HG03460 (cell line): ENCODE data around the gene ECI1.
"Not testable (repeated sequence)": the region's sequence is repeated elsewhere in the genome, so short reads cannot be mapped to it uniquely, and the experiment has no call there.

ENCODE experiments used
- ATAC-seq: cut with Tn5 transposase; IDR thresholded peaks from one replicate; pipeline ENCODE4 v1.9.1; 2021; ENCODE audit not compliant: unreplicated experiment

ECI1 gene

GRCh38 chr16:2256531-2257140 is 5.2 kb upstream of the ECI1 start:
- ATAC-seq: no peak

- no peak for ATAC-seq
These were observed 1.9 kb upstream of the ECI1 start for GRCh38 chr16:2253293-2253692.

- ATAC-seq: no peak
These were observed 1.4 kb upstream of the ECI1 start for GRCh38 chr16:2252806-2253148.

- no peak for ATAC-seq
These were observed 613 bp downstream of the ECI1 start for GRCh38 chr16:2250652-2251295.

- no peak for ATAC-seq
These were observed 5.0 kb downstream of the ECI1 start for GRCh38 chr16:2246301-2246885.

- ATAC-seq: no peak
These were observed 6.2 kb downstream of the ECI1 start for GRCh38 chr16:2244926-2245795.

- ATAC-seq: no peak
These were observed 7.1 kb downstream of the ECI1 start for GRCh38 chr16:2244301-2244700.

GRCh38 chr16:2243781-2244180 is 7.6 kb downstream of the ECI1 start:
- no peak for ATAC-seq

GRCh38 chr16:2243031-2243528 is 8.3 kb downstream of the ECI1 start:
- ATAC-seq: no peak

- ATAC-seq: no peak
These were observed 8.8 kb downstream of the ECI1 start for GRCh38 chr16:2242598-2242997.

GRCh38 chr16:2240331-2240730 is 11.1 kb downstream of the ECI1 start:
- ATAC-seq: not testable (repeated sequence)

- ATAC-seq: no peak
These were observed 12.3 kb downstream of the ECI1 start for GRCh38 chr16:2238838-2239675.

- no peak for ATAC-seq
These were observed 13.1 kb downstream of the ECI1 start for GRCh38 chr16:2238150-2238837.

- ATAC-seq: no peak
These were observed 13.8 kb downstream of the ECI1 start for GRCh38 chr16:2237493-2238149.

GRCh38 chr16:2237102-2237482 is 14.3 kb downstream of the ECI1 start:
- no peak for ATAC-seq

GRCh38 chr16:2236337-2237101 is 14.9 kb downstream of the ECI1 start, which contains the start of gene DNASE1L2:
Gene DNASE1L2, plus strand, starts transcription at chr16:2236444. Its CDS starts 373 bp downstream, at chr16:2236817.
- ATAC-seq: no peak

GRCh38 chr16:2235695-2236336 is 15.6 kb downstream of the ECI1 start:
- no peak for ATAC-seq

- no peak for ATAC-seq
These were observed 16.1 kb downstream of the ECI1 start for GRCh38 chr16:2235234-2235651.
